HG03571 (cell line): ENCODE measurements around the gene MCF2L.
"Not testable (repeated sequence)": the region's sequence is repeated elsewhere in the genome, so short reads cannot be mapped to it uniquely, and the experiment has no call there.

ENCODE experiments used
- ATAC-seq: cut with Tn5 transposase; IDR thresholded peaks from one replicate; pipeline ENCODE4 v1.9.1; 2021; ENCODE audit not compliant: unreplicated experiment

The MCF2L gene, protein sequence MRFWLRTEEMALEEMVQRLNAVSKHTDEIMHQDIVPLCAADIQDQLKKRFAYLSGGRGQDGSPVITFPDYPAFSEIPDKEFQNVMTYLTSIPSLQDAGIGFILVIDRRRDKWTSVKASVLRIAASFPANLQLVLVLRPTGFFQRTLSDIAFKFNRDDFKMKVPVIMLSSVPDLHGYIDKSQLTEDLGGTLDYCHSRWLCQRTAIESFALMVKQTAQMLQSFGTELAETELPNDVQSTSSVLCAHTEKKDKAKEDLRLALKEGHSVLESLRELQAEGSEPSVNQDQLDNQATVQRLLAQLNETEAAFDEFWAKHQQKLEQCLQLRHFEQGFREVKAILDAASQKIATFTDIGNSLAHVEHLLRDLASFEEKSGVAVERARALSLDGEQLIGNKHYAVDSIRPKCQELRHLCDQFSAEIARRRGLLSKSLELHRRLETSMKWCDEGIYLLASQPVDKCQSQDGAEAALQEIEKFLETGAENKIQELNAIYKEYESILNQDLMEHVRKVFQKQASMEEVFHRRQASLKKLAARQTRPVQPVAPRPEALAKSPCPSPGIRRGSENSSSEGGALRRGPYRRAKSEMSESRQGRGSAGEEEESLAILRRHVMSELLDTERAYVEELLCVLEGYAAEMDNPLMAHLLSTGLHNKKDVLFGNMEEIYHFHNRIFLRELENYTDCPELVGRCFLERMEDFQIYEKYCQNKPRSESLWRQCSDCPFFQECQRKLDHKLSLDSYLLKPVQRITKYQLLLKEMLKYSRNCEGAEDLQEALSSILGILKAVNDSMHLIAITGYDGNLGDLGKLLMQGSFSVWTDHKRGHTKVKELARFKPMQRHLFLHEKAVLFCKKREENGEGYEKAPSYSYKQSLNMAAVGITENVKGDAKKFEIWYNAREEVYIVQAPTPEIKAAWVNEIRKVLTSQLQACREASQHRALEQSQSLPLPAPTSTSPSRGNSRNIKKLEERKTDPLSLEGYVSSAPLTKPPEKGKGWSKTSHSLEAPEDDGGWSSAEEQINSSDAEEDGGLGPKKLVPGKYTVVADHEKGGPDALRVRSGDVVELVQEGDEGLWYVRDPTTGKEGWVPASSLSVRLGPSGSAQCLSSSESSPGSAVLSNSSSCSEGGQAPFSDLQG

GRCh38 chr13:112968910-112969691 lies at the start of gene MCF2L:
Gene MCF2L, plus strand, starts transcription at chr13:112969214. Its CDS starts 166 bp downstream, at chr13:112969380.
- ATAC-seq = no peak

DNA sequence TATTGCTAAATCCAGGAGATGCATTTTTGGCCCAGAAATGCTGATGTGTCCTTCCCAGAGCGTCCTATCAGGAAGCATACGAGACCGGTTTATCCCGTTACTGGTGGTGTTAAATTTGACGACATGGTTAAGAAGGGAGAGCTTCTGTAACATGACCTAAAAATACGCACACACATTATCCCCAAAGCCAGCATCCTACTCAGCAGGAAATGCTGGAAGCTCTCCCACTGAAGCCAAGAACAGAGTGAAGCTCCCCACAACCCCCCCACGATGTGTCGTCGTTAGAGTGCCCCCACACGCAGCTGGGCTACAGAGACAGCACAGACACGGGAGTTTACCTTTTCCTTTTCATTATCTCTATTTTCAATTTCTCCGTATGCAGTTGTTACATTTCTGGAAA lies 45.1 kb upstream of the MCF2L start:
- ATAC-seq = no peak

GRCh38 chr13:112924365-112924764 lies 44.6 kb upstream of the MCF2L start:
- no peak for ATAC-seq

GRCh38 chr13:112926003-112926402 lies 43.0 kb upstream of the MCF2L start:
- ATAC-seq = no peak

DNA sequence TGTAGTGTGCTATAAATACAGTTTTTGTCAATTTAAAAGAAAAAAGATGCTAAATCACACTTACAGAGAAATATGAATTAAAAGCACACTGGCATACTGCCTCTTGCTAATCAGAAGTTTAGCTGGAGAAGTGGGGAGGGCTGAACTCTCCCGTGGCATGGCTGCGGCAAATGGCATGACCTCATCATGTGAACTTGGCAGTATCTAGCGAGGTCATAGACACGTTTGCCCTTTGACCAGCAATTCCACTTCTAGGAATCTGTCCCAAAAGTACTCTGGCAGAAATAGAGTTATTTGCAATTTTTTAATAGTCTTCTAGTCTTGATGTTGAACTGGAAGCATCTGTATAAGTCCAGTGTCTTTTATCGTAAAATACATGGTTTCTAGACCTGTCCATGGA lies 42.0 kb upstream of the MCF2L start:
- no peak for ATAC-seq

DNA sequence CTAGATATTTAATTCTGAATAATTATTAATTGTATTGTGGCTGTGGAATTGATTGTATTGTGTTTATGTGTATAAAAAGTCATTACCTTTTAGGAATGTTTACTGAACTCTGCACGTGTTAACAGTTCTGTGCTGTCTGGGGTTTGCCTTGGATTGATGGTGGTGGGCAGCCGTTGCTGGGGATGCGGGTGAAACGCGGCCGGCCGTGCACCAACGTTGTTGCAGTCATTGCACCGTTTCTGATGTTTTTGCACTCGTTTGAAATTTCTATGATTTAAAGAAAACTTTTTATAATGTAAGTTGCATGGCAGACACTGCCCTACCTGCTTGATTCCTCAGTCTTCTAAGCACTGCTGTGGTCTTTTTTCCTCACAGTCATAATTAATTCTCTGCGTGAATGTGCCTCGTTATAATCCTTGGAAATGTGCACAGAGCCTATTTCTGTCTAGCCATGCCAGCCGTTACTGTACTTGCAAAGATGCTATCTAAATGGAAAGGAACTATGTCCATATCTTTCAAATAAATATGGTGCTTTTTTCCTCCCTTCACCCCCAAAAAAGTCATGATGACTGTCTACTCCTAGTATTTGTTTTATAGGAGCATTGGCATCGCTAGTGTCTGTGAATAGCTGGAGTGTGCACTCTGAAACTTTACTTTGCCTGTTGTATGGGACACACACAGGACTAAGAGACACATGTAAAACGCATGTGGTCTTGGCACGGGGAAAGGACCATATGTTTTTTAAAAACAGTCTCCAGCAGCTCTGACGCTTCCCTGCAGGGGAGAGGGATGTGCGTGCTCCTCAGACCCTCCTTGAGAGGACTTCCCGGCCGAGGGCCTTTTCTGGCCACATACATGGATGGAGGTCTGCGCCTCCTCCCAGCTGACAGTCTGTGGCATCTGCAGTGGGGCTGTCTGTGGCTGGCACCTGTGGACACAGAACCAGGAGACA lies 40.7 kb upstream of the MCF2L start:
- no peak for ATAC-seq

GRCh38 chr13:112928972-112929782 lies 39.8 kb upstream of the MCF2L start:
- ATAC-seq = no peak

DNA sequence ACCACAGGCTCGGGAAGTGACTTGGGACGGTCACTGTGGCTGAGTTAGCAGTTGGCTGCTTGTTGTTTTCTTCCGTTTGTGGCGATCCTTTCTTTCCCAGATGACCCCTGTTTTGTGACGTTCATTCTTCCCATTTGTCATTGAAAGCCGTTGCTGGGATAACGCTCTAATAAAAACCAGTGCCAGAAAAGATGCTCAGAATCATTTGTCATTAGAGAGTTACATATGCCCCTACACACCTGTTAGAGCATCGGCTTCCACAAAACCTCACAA lies 39.3 kb upstream of the MCF2L start:
- no peak for ATAC-seq

DNA sequence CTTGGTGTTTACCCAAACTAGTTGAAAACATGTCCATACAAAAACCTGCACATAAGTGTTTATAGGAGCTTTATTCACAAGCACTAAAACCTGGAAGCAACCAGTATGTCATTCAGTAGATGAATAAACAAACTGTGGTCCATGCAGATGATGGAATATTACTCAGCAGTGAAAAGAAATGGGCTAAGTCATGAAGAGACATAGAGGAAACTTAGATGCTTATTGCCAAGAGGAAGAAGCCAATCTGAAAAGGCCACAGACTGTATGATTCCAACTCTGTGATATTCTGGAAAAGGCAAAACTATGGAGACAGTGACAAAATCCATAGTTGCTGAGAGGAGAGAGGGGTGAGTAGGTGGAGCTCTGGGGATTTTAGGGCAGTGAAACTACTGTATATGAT lies 38.8 kb upstream of the MCF2L start:
- ATAC-seq = no peak

- ATAC-seq = no peak
Measured at GRCh38 chr13:112931028-112931934, 37.7 kb upstream of the MCF2L start.

- ATAC-seq = no peak
Measured at GRCh38 chr13:112932971-112933370, 36.0 kb upstream of the MCF2L start.

GRCh38 chr13:112933649-112934048 lies 35.4 kb upstream of the MCF2L start:
- no peak for ATAC-seq

GRCh38 chr13:112934078-112934477 lies 34.9 kb upstream of the MCF2L start:
- no peak for ATAC-seq

GRCh38 chr13:112938680-112939079 lies 30.3 kb upstream of the MCF2L start:
- no peak for ATAC-seq

GRCh38 chr13:112940236-112940635 lies 28.8 kb upstream of the MCF2L start:
- no peak for ATAC-seq

DNA sequence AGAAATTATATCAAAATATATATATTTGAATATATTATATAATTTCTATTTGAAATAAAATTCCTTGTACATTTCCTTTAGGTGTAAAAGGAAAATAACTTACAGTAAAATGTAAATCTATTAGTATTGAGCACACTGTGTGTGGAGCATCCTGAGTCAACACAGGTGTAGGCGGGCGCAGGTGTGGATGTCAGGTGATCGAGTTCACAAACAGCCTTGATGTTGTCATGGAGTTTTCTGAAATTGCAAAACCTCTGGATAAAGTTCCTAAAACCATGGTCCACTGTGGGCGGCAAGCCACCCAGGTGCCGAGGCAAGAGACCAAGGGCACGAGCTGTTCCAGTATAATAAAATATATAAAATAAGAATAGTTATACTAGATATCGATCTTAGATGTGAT lies 27.7 kb upstream of the MCF2L start:
- ATAC-seq = no peak

DNA sequence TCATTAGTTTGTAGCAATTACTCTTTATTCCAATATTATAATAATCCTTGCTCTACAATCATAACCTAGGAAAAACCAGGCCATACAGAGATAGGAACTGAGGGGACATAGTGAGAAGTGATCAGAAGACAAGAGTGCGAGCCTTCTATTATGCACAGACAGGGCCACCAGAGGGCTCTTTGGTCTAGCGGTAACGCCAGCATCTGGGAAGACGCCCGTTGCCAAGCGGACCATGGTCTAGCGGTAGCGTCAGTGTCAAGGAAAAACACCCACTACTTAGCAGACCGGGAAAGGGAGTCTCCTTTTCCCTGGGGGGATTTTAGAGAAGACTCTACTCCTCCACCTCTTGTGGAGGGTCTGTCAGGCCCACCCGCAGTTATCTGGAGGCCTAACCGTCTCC lies 27.2 kb upstream of the MCF2L start:
- not testable (repeated sequence) for ATAC-seq

- ATAC-seq = peak; percentile 98
Measured at GRCh38 chr13:112942689-112943308, 26.2 kb upstream of the MCF2L start.
